ENCODE data around the gene MKNK1. TPM values are rescaled to one million over a fixed set of nuclear protein-coding genes. Genes with fewer than 3 reads are reported as not detected.

The MKNK1 gene
- total RNA-seq, 2 donors from 2014 or later, result 35.5 to 37.5 TPM

GRCh38 chr1:46601257-46602007, 2.6 kb downstream of the MKNK1 start:
- peaks cover 55% of the 10 kb centered on the region for H3K4me1 Mint-ChIP-seq (ENCODE audit: low read depth)
- peaks cover 0 to 2% of the 10 kb centered on the region in 2 donors for H3K36me3 Mint-ChIP-seq (ENCODE audit: insufficient read depth in 2 of 2)
- H3K27ac Mint-ChIP-seq, result peak overlapping the region; percentile 23
- H3K9me3 Mint-ChIP-seq, result no peaks in the 10 kb centered on the region
- DNase-seq (no peak), ATAC-seq (replicated peaks in 1 of 2) (no peak)
- no peaks in the 10 kb centered on the region for H3K27me3 Mint-ChIP-seq (ENCODE audit: low read depth)
- H3K4me3 Mint-ChIP-seq, result peak overlapping the region in 1 of 2 donors; percentile 27

- DNase-seq (no peak), ATAC-seq (replicated peaks in 1 of 2) (no peak)
- Mint-ChIP-seq H3K9me3 (no peaks in the 10 kb centered on the region), H3K27ac (no peak overlapping the region), H3K4me1 (ENCODE audit: low read depth) (peaks cover 50% of the 10 kb centered on the region), H3K4me3 (no peak overlapping the region), H3K27me3 (ENCODE audit: low read depth) (no peaks in the 10 kb centered on the region), H3K36me3 (ENCODE audit: insufficient read depth in 2 of 2) (peaks cover 0 to 2% of the 10 kb centered on the region in 2 donors)
Measured at GRCh38 chr1:46599059-46599970, 4.8 kb downstream of the MKNK1 start.

GRCh38 chr1:46596846-46597245, 7.2 kb downstream of the MKNK1 start:
- Mint-ChIP-seq H3K9me3 (no peaks in the 10 kb centered on the region), H3K27me3 (ENCODE audit: low read depth) (no peaks in the 10 kb centered on the region), H3K36me3 (ENCODE audit: insufficient read depth in 2 of 2) (peaks cover 5 to 19% of the 10 kb centered on the region in 2 donors), H3K4me3 (no peak overlapping the region), H3K27ac (peak overlapping the region; percentile 56), H3K4me1 (ENCODE audit: low read depth) (peaks cover 30% of the 10 kb centered on the region)
- ATAC-seq (replicated peaks in 1 of 2) (no peak), DNase-seq (no peak)

- no peaks in the 10 kb centered on the region for H3K27me3 Mint-ChIP-seq (ENCODE audit: low read depth)
- ATAC-seq (replicated peaks in 1 of 2), result no peak
- peaks cover 5 to 18% of the 10 kb centered on the region in 2 donors for H3K36me3 Mint-ChIP-seq (ENCODE audit: insufficient read depth in 2 of 2)
- DNase-seq, result no peak
- no peak overlapping the region for H3K4me3 Mint-ChIP-seq
- H3K27ac Mint-ChIP-seq, result no peak overlapping the region
- no peaks in the 10 kb centered on the region for H3K9me3 Mint-ChIP-seq
- H3K4me1 Mint-ChIP-seq (ENCODE audit: low read depth), result peaks cover 23% of the 10 kb centered on the region
Measured at GRCh38 chr1:46596036-46596435, 8.0 kb downstream of the MKNK1 start.

GRCh38 chr1:46595127-46595526, 8.9 kb downstream of the MKNK1 start:
- H3K27ac Mint-ChIP-seq, result no peak overlapping the region

GRCh38 chr1:46594063-46594462, 10.0 kb downstream of the MKNK1 start:
- Mint-ChIP-seq H3K4me1 (ENCODE audit: low read depth) (peaks cover 16% of the 10 kb centered on the region), H3K9me3 (no peaks in the 10 kb centered on the region), H3K27me3 (ENCODE audit: low read depth) (no peaks in the 10 kb centered on the region), H3K36me3 (ENCODE audit: insufficient read depth in 2 of 2) (peaks cover 7 to 28% of the 10 kb centered on the region in 2 donors), H3K4me3 (no peak overlapping the region), H3K27ac (no peak overlapping the region)
- DNase-seq (no peak), ATAC-seq (replicated peaks in 1 of 2) (no peak)

More at GRCh38 chr1:46595127-46595526, 8.9 kb downstream of the MKNK1 start:
- Mint-ChIP-seq H3K9me3 (no peaks in the 10 kb centered on the region), H3K27me3 (ENCODE audit: low read depth) (no peaks in the 10 kb centered on the region), H3K4me1 (ENCODE audit: low read depth) (peaks cover 20% of the 10 kb centered on the region), H3K36me3 (ENCODE audit: insufficient read depth in 2 of 2) (peaks cover 5 to 20% of the 10 kb centered on the region in 2 donors), H3K4me3 (peak overlapping the region in 1 of 2 donors; percentile 5)
- DNase-seq (no peak), ATAC-seq (replicated peaks in 1 of 2) (no peak)

- peaks cover 0 to 1% of the 10 kb centered on the region in 2 donors for H3K9me3 Mint-ChIP-seq
- no peak overlapping the region for H3K27ac Mint-ChIP-seq
- peaks cover 8 to 32% of the 10 kb centered on the region in 2 donors for H3K36me3 Mint-ChIP-seq (ENCODE audit: insufficient read depth in 2 of 2)
- DNase-seq (no peak), ATAC-seq (replicated peaks in 1 of 2) (no peak)
- no peak overlapping the region for H3K4me3 Mint-ChIP-seq
- H3K4me1 Mint-ChIP-seq (ENCODE audit: low read depth), result peaks cover 16% of the 10 kb centered on the region
- no peaks in the 10 kb centered on the region for H3K27me3 Mint-ChIP-seq (ENCODE audit: low read depth)
Measured at GRCh38 chr1:46592823-46593222, 11.2 kb downstream of the MKNK1 start.

GRCh38 chr1:46589529-46589928, 14.5 kb downstream of the MKNK1 start:
- no peak overlapping the region for H3K27ac Mint-ChIP-seq
- ATAC-seq (replicated peaks in 1 of 2), result no peak
- H3K4me3 Mint-ChIP-seq, result no peak overlapping the region
- H3K9me3 Mint-ChIP-seq, result peaks cover 0 to 1% of the 10 kb centered on the region in 2 donors
- DNase-seq, result no peak
- H3K4me1 Mint-ChIP-seq (ENCODE audit: low read depth), result peaks cover 2% of the 10 kb centered on the region
- peaks cover 8 to 33% of the 10 kb centered on the region in 2 donors for H3K36me3 Mint-ChIP-seq (ENCODE audit: insufficient read depth in 2 of 2)
- no peaks in the 10 kb centered on the region for H3K27me3 Mint-ChIP-seq (ENCODE audit: low read depth)

- Mint-ChIP-seq H3K9me3 (peaks cover 0 to 1% of the 10 kb centered on the region in 2 donors), H3K27me3 (ENCODE audit: low read depth) (no peaks in the 10 kb centered on the region), H3K36me3 (ENCODE audit: insufficient read depth in 2 of 2) (peaks cover 5 to 17% of the 10 kb centered on the region in 2 donors), H3K27ac (no peak overlapping the region), H3K4me1 (ENCODE audit: low read depth) (peaks cover 7% of the 10 kb centered on the region), H3K4me3 (no peak overlapping the region)
- no peak for DNase-seq
- no peak for ATAC-seq (replicated peaks in 1 of 2)
Measured at GRCh38 chr1:46587069-46587468, 17.0 kb downstream of the MKNK1 start.

GRCh38 chr1:46585312-46585938, 18.6 kb downstream of the MKNK1 start:
- Mint-ChIP-seq H3K36me3 (ENCODE audit: insufficient read depth in 2 of 2) (peaks cover 7 to 14% of the 10 kb centered on the region in 2 donors), H3K4me3 (no peak overlapping the region), H3K9me3 (peaks cover 0 to 1% of the 10 kb centered on the region in 2 donors), H3K4me1 (ENCODE audit: low read depth) (peaks cover 24% of the 10 kb centered on the region), H3K27ac (no peak overlapping the region), H3K27me3 (ENCODE audit: low read depth) (no peaks in the 10 kb centered on the region)
- ATAC-seq (replicated peaks in 1 of 2), result no peak
- DNase-seq, result no peak

- Mint-ChIP-seq H3K36me3 (ENCODE audit: insufficient read depth in 2 of 2) (peaks cover 3 to 6% of the 10 kb centered on the region in 2 donors), H3K4me1 (ENCODE audit: low read depth) (peaks cover 25% of the 10 kb centered on the region), H3K9me3 (no peaks in the 10 kb centered on the region), H3K27ac (no peak overlapping the region), H3K4me3 (no peak overlapping the region), H3K27me3 (ENCODE audit: low read depth) (no peaks in the 10 kb centered on the region)
- ATAC-seq (replicated peaks in 1 of 2) (no peak), DNase-seq (no peak)
Measured at GRCh38 chr1:46583494-46583893, 20.6 kb downstream of the MKNK1 start.

GRCh38 chr1:46582972-46583371, 21.1 kb downstream of the MKNK1 start:
- Mint-ChIP-seq H3K9me3 (no peaks in the 10 kb centered on the region), H3K4me3 (no peak overlapping the region), H3K27me3 (ENCODE audit: low read depth) (no peaks in the 10 kb centered on the region), H3K36me3 (ENCODE audit: insufficient read depth in 2 of 2) (peaks cover 3 to 6% of the 10 kb centered on the region in 2 donors), H3K27ac (no peak overlapping the region), H3K4me1 (ENCODE audit: low read depth) (peaks cover 25% of the 10 kb centered on the region)
- DNase-seq (no peak), ATAC-seq (replicated peaks in 1 of 2) (no peak)

Measured in activated T-cell treated with anti-CD3 and anti-CD28 coated beads, Interleukin-2, amount 50 U/mL, for 72 hours (primary cell).